Kidney (tissue), 14 donors: ENCODE results near the gene EGF. TPM values are rescaled to one million over a fixed set of nuclear protein-coding genes. Genes with fewer than 3 reads are reported as not detected.

Experiments
- DNase-seq, 5 donors: peaks; one replicate each; pipeline ENCODE4 v3.0.0-alpha.2; 2013 to 2020
- FAIRE-seq: peaks from 2 replicates; lab custom pipeline; 2012; peaks lifted over from hg19 to GRCh38; lab: Jason Lieb, UNC
- H3K27ac ChIP-seq, 2 donors: one replicate each; pipeline ENCODE4 v1.7.0; 2013; ENCODE audit warnings: low read depth in 2 of 2, low read length in 2 of 2, inconsistent platforms in 1 of 2
- H3K27me3 ChIP-seq: one replicate; pipeline ENCODE4 v1.7.1; 2013; ENCODE audit warnings: low read length, inconsistent platforms; ENCODE audit not compliant: control insufficient read depth, insufficient read depth
- H3K36me3 ChIP-seq, 3 donors: one replicate each; pipeline versions ENCODE4 v1.7.0 to v1.7.1; 2013; ENCODE audit warnings: low read length in 3 of 3, control low read depth in 1 of 3, inconsistent platforms in 1 of 3; ENCODE audit not compliant: insufficient read depth in 3 of 3, control insufficient read depth in 2 of 3
- H3K4me1 ChIP-seq, 3 donors: one replicate each; pipeline versions ENCODE4 v1.7.0 to v1.7.1; 2013; ENCODE audit warnings: low read length in 3 of 3, inconsistent platforms in 1 of 3, low read depth in 1 of 3; ENCODE audit not compliant: control insufficient read depth in 2 of 3, insufficient read depth in 2 of 3
- H3K4me3 ChIP-seq, 3 donors: one replicate each; pipeline versions ENCODE4 v1.7.0 to v1.8.1; 2013; ENCODE audit warnings: low read length in 3 of 3, control low read depth in 1 of 3, inconsistent platforms in 1 of 3
- H3K9ac ChIP-seq, 3 donors: one replicate each; pipeline versions ENCODE4 v1.7.0 to v1.7.1; 2013; ENCODE audit warnings: low read length in 3 of 3, control low read depth in 1 of 3, inconsistent platforms in 1 of 3
- H3K9me3 ChIP-seq, 3 donors: one replicate each; pipeline versions ENCODE4 v1.7.0 to v1.7.1; 2013; ENCODE audit warnings: low read length in 3 of 3, control low read depth in 1 of 3, inconsistent platforms in 1 of 3; ENCODE audit not compliant: control insufficient read depth in 2 of 3, insufficient read depth in 1 of 3
- intact Hi-C: fragments of 100-400 bp; cut with DNase I; formaldehyde crosslinking; loops from one replicate; pipeline ENCODE4 v1.11.1; 2022
- polyA plus RNA-seq: library from polyadenylated mRNA; stranded (reverse); fragments of 350-450 nt; fragmentation: Illumina TruSeq; extraction: RNeasy Lipid Tissue Mini Kit (QIAGEN cat#74804); gene quantifications from one replicate; pipeline ENCODE4 v1.2.3, GENCODE V29; 2014; ENCODE audit warnings: low read depth, low replicate concordance; ENCODE audit not compliant: insufficient read depth
- total RNA-seq: library from RNA; stranded (reverse); fragmentation: NEBNext Ultra II Directional; extraction: Animal tissue kit (Norgen Biotek cat#: 25700); gene quantifications from one replicate; pipeline ENCODE4 v1.2.1, GENCODE V29; 2021
- TF ChIP-seq, protein P1 (sequence below): IDR thresholded peaks from 3 replicates; pipeline ENCODE4 v1.5.1; 2012; ENCODE audit warnings: mild to moderate bottlenecking, moderate library complexity, borderline replicate concordance; ENCODE audit not compliant: insufficient read depth; ENCODE audit errors: extremely low read depth
- donor health status: control.
- donor health status: control.
- donor health status: control.
- donor health status: control.
- donor health status: control.
- donor health status: DM: yes; HTN: yes; CAD: no.
- donor health status: Normal renal cell carcinoma (clear cell type).

The EGF gene
- total and polyA plus RNA-seq, 2 donors from 2014 or later, result 3.3 to 72.8 TPM

DNA sequence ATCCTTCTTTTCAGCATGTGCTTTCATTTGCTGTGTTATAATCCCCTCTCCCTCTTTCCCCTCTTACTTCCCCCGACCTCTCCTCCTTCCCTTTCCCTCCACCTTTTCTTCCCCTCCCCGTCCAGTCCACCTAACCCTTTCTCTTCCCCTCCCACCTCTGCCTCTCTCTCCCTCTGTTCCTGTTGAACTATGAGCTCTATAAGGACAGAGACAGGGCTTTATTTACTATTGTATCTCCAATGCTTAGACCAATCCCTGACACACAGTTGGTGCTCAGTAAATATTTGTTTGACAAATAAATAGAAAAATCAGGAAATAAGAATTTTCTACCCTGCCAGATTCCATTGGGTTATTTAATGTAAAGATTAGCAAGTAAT lies 60.8 kb downstream of the EGF start:
- Histone ChIP-seq H3K27me3 (no peaks in the 10 kb centered on the region), H3K4me1 (no peaks in the 10 kb centered on the region), H3K36me3 (peaks cover 0 to 7% (median 2%) of the 10 kb centered on the region in 3 donors), H3K27ac (no peak overlapping the region), H3K4me3 (no peak overlapping the region), H3K9ac (no peak overlapping the region), H3K9me3 (no peaks in the 10 kb centered on the region)
- FAIRE-seq (no peak), DNase-seq (no peak)
- intact Hi-C loops, result loop anchor here (5.0 kb wide), 1 partner anchor 546 kb away; no protein-coding TSS in a partner anchor
- TF ChIP-seq, protein P1, sequence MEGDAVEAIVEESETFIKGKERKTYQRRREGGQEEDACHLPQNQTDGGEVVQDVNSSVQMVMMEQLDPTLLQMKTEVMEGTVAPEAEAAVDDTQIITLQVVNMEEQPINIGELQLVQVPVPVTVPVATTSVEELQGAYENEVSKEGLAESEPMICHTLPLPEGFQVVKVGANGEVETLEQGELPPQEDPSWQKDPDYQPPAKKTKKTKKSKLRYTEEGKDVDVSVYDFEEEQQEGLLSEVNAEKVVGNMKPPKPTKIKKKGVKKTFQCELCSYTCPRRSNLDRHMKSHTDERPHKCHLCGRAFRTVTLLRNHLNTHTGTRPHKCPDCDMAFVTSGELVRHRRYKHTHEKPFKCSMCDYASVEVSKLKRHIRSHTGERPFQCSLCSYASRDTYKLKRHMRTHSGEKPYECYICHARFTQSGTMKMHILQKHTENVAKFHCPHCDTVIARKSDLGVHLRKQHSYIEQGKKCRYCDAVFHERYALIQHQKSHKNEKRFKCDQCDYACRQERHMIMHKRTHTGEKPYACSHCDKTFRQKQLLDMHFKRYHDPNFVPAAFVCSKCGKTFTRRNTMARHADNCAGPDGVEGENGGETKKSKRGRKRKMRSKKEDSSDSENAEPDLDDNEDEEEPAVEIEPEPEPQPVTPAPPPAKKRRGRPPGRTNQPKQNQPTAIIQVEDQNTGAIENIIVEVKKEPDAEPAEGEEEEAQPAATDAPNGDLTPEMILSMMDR, result no peak

DNA sequence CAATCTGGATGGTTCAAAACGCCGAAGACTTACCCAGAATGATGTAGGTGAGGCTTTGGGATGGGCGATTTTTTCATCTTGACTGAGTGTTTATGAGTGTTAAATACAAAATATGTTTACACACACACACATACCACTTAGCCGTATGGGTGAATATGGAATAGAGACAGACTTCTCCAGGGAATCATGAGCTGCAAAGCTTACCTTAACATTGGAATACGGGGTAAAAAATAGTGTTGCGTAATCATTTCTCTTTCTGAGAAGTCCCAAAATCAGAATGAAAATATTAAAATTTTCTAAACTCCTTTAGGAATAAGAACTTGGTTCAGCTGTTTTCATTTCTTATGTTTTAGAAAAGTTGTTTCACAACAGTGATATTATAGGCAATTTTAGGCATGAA lies 63.5 kb downstream of the EGF start:
- H3K27ac ChIP-seq, result no peak overlapping the region
- intact Hi-C loops, result no loop called here
- no peak overlapping the region for H3K4me3 ChIP-seq
- DNase-seq (no peak), FAIRE-seq (no peak)
- H3K27me3 ChIP-seq, result no peaks in the 10 kb centered on the region
- H3K4me1 ChIP-seq, result no peaks in the 10 kb centered on the region
- TF ChIP-seq, protein P1, result no peak
- H3K36me3 ChIP-seq, result peaks cover 0 to 7% (median 2%) of the 10 kb centered on the region in 3 donors
- no peaks in the 10 kb centered on the region for H3K9me3 ChIP-seq
- H3K9ac ChIP-seq, result no peak overlapping the region

DNA sequence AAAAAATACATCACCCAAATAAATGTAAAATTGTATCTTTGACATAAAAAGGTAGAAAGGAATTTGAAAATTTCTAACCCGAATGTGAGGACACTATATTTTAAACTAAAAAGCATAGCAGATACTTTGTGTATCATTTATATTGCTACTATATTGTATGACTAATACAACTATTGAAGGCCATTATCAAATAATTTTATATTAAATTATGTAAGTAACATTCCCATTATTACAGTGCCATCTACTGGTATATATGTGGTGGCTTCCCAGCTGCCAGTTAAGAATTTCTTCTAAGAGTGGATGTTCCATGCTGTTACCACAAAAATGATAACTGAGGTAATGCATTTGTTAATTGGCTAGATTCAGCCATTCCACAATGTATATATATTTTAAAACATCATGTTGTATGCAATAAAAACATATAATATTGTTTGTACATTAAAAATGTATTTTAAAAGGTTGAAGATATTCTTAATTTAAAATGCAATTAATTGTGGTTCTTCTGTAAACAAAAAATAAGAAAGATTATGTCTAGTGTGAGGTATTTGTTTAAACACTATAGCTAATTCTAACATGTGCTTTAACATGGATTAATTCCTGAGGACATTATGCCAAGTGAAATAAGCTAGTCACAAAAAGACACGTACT lies 65.3 kb downstream of the EGF start:
- H3K9me3 ChIP-seq, result no peaks in the 10 kb centered on the region
- DNase-seq, result peak in 1 of 5 donors; percentile 40
- intact Hi-C loops, result no loop called here
- H3K27ac ChIP-seq, result no peak overlapping the region
- no peak overlapping the region for H3K9ac ChIP-seq
- H3K27me3 ChIP-seq, result no peaks in the 10 kb centered on the region
- FAIRE-seq, result peak; percentile 89
- H3K4me3 ChIP-seq, result no peak overlapping the region
- no peaks in the 10 kb centered on the region for H3K36me3 ChIP-seq
- TF ChIP-seq, protein P1, result peak; percentile 47
- H3K4me1 ChIP-seq, result no peaks in the 10 kb centered on the region
